HG03558 (cell line): ENCODE data around the gene PPP1CA.

Experiments used
- ATAC-seq: cut with Tn5 transposase; IDR thresholded peaks from one replicate; pipeline ENCODE4 v1.9.1; 2021; ENCODE audit warnings: moderate number of reproducible peaks; ENCODE audit not compliant: unreplicated experiment; ENCODE audit errors: extremely low read depth

PPP1CA gene

DNA sequence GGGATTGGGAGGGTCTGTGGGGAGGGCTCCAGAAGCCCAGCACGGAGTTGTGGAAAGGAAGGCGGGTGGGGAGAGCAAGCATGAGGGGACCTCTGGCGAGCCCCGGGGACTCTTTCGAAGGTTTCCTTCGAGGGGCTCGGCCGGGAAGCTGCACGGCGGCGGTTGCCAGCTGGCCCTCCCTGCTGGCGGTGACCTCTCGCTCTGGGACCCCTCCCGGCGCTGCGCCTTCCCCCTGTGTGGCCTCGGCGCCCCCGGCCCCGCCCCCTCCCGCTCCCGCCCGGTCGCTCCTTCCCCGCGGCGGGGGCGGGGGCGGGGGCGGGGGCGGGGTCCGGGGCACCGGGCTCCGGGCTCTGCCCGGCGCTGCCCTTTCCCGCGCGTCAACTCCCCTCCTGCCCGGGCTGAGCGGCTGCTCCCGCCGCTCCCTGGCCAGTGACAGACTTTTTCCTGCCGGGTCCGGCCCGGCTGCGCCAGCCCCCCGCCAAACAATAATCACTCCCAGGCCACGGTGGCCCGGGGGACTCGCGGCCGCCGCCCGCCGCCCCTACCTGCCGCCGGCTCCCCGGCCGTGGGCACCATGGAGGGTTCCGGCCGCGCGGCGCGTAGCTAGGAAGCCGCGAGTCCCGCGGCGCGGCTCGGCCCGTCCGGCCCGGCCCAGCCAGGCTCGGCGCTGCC is 29.2 kb downstream of the PPP1CA start:
- ATAC-seq: no peak

DNA sequence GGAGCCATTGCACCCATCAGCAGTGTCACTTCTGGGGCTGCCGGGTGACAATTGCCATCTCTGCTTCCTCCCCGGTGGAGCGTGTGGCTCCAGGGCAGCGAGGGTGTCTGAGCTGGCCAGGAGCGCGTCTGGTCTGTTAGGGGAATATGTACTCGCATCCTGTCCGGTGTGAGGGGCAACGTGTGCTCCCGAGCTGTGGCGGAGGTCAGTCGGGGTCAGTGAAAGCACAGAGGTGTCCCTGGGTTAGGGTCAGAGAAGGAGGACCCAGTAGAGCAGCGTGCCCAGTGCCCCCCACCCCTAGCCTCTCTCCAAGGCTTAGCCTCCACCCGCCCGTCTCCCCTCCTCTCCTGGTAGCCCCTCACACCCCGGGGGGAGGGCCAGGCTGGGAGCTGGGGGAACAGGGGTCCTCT is 29.7 kb downstream of the PPP1CA start:
- no peak for ATAC-seq

DNA sequence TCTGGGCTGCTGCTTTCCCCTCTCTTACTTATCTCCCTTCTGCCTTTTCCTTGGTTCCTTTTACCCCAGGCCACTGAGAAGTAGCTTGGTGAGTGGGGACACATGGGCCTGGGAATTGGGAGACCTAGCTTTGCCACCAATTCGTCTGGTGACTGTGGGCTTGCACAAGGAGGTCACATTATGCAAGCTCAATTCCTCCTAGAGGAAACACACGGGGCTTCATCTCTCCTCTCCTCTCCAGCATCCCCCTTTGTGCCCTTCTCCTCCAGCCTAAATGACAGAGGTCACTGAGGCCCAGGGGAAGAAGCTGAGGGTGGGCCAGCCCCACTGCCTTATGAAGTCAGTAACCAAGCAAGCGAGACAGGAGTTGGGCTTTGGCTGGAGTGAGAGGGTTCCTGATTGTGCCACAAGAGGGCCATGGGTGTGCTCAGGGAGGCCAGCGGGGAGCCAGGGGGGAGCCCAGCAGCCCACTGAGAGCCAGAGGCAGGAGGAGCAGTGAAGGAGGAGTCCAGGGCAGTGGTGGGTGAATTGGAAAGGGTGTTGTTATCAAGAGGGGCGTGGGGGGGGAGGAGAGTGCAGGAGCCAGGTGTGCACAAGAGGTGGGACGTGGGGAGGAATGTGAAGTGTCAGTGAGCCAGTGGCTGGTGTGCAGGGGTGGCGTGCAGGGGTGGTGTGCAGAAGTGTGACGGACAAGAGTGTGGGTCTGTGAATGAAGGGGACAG is 30.3 kb downstream of the PPP1CA start:
- no peak for ATAC-seq

DNA sequence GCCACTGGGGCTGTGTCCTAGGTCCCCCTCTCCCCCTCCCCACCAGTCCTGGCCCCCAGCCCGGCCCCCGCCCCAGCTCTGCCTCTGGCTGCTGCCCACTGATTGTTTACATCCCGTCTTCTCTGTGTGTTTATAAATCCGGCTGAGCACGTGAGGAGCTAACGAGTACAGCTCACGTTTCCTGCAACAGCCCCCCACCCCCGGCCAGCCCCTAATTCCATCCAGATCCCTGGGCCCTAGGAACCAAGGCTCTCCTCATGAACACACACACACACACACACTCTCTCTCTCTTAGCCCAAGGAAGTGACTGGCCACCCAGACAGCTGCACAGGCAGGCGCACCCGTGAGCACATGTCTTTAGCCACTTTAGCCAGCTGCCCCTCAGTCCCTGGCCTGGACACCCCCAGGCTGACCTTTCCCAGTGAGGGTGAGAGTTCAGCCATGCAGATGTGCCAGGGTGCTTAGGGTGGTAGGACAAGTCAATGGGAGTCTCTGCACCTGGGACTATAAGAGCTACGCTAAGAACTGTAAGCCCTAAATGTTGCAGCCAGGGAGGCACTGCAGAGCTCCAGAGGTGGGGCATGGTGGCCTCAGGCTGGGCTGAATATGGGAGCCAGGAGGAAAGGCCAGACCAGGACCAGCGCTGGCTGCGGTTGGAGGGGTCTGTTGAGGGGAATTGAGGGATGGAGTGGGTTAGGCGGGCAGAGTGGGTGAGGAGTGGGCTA is 31.1 kb downstream of the PPP1CA start:
- no peak for ATAC-seq

DNA sequence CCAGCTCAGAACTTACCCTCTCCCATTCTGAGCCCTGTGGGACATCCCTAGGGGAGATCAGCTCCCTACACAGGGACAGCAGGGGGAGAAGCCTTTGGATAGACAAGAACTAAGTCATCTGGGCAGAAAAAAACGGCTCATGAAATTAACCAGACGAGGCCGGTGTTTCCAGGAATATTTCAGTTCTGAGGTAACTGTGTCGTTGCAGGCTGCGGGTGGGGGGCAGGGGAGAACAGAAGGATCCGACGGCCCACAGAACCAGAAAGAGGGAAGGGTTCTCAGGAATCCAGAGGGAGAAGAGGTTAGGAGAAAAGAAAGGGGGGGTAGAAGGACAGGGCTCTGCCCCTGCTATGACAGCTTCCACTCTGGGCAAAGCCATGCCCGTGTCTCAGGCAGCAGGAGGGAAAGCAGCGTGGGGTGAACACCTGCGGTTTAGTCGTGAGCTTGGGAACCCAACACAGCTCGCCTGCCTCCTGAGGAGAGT is 31.8 kb downstream of the PPP1CA start:
- no peak for ATAC-seq

DNA sequence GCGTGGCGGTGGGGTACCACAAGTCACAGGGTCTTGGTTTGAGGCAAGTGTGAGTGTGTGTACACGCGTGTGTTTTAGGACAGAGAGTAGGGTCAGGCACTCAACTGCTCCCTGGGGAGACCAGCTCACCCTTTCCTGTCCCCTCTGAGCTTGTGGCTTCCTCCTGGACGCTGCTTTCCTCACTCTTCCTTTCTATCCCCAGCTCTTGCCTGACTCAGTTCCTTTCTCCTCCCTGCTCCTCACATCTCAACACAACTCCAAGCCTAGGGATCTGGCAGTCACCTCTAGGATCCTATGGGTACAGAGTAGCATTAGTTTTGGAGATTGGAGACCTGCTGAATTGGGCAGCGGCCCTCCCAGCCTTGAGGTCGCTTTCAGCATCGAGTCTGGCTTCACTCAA is 32.4 kb downstream of the PPP1CA start:
- ATAC-seq: no peak

DNA sequence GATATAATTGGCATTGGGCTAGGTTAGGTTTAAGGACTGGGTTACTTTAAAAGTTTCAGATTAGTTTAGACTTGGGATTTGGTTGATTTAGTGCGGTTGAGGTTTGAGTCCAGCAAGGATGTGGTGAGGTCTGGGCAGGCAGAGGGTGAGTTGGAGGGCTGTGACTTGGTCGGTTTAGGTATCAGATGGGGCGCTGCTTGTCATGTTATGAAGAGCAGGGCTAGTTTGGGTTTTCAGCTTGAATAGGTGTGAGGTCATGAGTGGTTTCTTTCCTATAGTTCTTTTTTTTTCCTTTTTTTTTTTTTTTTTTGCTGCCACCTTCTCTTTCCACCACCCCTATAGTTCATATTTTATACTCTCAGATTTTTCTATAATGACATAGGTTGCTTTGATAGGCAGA is 33.0 kb downstream of the PPP1CA start:
- ATAC-seq: no peak

DNA sequence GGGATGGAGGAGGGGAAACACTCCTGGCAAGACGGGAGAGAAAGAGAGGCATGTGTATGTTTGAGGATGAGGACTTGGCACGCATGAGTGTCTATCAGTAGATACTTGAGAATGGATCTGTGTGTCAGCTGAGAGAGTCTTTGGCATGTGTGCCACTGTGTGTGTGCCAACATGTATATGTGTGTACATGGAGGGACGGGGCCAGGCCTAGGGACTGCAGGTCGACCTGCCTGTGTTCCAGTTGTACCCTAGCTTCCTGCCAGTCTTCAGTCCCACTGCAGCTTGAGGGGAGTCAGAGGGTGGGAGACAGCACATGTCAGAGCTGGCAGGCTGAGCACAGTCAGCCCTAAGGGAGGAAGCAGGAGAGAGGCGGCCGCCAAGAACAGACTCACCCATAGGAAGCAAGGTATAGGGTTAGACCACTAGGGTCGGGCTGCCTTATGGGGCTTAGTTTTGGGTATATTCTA is 33.9 kb downstream of the PPP1CA start:
- no peak for ATAC-seq

DNA sequence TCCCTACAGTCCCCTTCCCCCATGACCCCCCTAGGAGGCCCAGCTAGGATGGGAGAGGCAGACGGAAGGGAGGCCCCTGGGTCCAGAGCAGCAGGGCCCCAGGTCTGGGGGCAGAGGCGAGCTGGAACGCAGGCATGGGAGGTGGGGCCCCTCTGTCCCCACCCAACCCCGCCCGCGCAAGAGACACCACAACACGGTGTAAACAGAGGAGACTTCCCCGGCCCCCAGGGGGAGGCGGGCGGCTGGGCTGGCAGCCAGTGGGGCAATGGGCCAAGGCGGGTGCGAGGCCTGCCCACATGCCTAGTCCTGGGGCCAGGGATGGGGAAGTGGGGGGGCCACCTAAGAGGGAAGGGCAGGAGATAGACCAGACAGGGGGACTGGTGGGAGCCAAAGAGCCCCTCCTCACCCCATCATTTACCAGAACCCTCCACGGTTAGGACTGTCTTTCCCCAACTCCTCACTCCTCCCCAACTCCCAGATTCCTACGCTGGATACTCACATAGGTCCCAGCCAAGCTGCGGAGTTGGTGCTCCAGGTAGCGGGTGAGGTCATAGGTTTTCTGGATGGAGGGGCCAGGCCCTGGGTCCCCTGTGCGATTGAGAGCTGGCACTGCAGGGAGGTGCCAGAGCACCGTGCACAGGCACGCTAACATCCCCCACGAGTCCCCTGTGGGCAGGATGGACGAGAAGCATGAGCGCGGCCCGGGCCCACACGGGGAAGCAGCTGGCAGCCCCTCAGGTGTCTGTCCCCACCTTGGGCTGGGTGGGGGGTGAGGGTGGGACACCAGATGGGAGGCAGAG is 34.5 kb downstream of the PPP1CA start:
- ATAC-seq: no peak

DNA sequence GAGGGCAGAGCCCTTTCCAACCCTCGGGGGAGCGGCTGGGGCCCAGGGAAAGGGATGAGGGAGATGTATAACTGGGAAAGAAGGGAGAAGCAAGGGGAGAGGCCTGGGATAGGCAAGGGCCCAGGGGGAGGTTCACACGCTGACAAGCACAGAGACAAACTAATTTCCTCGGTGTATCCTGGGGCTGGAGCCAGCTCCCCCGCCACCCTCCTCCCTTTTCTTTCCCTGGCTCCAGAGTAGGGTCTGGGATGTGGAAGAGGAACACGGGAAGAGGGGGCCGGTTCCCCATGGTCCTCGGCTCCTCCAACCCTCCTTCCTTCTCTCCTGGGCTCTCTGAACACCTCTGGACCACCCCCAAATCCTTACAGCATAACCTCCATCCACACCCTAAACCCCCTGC is 35.1 kb downstream of the PPP1CA start:
- ATAC-seq: no peak

DNA sequence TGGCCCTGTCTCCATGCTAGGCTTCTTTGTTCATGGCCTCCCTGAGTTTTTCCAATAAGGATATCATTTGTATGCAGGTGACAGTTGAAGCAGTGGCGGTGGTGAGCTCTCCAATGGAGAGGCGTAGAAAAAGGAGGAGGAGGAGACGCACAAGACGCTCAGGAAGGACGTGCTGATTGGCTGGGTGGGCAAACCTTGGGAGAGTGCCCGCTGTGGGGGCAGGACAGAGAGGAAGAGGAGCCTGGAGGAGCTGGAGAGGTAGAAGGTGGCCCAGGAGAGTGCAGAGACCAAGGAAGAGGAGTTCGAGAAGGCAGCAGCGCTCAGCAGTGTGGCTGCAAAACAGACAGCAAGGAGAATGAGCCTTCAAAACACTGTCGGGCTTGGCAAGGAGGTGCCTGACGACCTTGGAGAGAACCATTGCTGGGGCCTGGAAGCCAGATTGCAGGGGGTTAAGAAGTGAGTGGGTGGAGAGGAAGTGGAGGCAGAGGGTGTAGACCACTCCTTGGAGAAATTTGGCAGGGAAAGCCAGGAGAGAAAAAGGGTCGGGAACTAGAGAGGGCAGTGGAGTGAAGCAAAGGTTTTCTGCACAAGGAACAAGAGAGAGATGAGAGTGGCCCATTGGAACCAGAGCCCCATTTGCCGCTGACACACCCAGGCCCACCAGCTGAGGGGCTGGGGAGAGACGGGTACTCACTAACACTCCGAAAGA is 35.8 kb downstream of the PPP1CA start:
- ATAC-seq: no peak

DNA sequence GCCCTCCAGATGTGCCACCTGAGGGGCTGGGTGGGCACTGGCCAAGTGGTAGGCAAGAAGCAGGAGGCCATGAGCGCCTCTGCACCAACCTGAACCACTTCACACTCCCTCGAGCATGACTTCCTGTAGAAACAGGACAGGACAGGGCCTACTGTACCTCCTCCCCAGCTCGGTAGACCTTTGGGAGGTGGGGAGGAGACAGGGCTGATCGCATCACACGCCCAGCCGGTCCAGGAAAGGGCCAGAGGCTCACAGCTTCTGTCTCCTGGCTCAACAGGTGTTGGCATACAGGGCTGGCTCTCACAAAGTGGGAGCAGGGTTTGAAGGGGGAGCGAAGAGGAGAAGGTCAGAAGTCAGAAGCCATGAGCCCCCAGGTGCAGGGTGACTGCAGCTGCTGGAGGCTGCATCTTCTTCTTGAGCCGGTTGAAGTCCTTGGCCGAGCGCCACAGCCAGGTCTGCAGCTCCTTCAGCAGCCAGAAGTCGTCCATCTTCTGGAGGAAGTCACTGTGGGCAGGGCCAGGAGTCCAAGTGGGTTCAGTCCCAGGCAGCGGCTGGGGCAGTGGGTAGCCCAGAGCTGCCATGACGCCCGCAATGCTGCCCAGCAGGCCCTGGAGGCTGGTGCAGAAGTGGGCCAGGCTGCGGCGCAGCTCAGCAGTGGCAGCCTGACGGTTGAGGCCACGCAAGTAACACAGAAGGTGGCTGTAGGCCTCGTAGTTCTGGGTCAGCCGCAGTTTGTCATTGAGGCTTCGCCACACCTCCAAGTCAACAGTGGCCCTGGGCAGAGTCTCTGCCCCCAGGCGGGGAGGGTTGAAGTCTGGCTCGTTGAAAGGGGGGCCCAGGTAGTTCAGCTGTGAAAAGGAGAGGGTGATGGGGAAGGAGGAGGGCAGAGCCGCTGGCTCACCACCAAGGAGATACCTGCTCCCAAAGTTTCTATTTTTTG is 36.6 kb downstream of the PPP1CA start:
- no peak for ATAC-seq

DNA sequence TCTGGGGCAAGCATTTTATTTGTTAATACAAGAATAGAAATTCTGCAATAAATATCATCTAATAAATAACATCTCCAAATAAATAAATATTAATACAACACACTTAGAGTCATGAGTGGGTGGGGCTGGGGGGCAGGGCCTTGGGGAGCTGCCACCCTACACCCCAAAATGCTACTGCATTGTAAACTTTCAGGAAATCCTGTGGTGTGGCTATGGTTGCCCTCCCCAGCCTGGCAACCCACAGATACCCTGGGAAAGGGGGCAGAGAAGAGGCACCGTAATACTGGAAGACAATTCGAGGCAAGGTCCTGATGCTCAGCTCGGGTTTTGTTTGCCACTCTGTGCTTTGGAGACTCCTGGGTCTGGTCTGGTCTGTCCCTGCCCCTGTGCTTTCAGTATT is 37.5 kb downstream of the PPP1CA start:
- ATAC-seq: no peak

DNA sequence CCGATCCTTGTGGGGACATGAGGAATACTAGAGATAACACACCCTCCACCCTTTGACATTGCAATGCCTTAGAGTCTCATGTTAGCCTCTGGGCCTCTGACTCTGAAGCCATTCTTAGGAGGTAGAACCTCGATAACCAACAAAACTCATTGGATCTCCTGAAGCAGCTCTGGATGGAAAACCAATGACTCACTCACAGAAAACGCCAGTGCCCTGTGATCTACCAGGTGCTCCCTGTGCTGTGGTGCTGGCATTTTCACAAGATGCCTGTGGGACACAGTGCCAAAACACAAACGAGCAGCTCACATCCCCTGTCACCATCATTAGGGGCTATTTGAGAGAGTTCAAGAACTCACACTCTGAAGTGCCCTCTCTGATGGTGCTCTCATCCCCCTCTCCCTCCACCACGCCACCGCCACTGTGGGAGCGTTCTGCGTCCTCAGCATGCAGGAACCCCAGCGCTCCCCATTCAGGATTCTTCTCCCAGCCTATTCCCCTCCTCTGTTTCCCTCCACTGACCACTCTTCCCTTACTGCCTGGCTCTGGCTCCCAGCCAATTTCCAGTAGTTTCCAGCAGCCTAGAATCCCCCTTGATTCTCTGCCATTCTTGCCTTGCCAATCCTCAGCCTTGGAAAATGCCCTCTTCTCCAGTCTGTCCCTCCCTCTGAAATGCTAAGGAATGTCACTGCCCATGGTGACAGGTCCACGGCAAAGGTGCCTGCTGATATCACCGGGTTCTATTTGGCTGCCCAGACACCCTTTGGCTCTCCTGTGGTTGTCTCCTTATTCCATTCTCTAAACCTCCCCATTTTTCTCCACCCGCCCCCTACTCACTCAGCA is 43.6 kb downstream of the PPP1CA start:
- no peak for ATAC-seq

DNA sequence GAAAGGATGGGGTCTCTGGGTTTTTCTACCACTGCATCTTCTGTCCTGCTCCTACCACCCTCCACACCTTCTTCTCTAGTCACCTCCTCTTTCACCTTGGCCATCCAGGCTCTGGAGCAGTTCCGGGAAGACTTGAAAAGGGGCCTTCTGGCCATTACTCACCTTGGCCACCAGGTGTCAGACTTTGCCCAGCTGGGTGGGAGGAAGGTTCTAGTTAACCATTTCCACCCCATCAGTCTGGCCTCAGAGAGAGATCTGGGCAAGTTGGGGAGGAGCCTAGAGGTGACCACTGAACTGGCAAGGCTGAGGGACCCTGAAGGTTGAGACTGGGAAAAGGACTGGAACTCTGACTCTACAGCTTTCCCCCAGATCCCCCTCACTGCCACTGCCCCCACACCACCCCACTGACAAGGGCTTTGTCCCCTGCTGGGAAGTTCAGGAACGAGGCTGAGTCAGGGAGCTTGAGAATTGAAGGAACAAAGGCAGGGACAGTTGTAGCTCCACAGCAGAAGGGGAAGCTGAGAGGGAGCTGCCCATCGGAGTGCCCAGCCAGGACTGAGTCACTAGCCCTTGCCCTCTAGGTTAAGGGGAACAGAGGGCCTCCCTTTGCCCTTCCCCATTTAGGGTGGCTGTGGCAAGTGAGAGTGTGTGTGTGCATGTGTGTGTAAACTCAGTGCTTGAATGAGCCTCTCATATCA is 44.6 kb downstream of the PPP1CA start:
- no peak for ATAC-seq

DNA sequence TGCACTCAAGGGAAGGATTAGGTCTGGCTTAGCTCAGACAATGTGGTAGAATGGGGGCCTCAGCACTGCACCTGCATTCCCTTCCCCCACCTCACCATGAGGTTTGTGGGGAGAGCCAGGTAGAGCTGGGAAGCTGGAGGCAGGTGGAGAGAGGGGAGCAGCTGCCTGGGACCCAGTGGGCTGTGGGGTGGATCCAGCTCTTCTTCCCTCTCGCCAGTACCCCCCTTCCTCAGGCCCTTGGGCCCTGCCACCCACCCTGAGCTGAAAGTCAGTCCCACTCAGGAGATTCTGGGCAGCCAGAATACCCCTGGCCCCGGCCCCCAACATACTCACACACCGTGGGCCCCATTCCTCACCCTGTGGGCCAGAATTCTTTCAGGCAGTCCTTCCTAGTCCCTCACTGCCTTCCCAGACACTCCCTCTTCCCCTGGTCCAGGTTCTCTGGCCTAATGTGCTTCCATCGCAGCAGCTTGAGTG is 45.2 kb downstream of the PPP1CA start:
- ATAC-seq: no peak

DNA sequence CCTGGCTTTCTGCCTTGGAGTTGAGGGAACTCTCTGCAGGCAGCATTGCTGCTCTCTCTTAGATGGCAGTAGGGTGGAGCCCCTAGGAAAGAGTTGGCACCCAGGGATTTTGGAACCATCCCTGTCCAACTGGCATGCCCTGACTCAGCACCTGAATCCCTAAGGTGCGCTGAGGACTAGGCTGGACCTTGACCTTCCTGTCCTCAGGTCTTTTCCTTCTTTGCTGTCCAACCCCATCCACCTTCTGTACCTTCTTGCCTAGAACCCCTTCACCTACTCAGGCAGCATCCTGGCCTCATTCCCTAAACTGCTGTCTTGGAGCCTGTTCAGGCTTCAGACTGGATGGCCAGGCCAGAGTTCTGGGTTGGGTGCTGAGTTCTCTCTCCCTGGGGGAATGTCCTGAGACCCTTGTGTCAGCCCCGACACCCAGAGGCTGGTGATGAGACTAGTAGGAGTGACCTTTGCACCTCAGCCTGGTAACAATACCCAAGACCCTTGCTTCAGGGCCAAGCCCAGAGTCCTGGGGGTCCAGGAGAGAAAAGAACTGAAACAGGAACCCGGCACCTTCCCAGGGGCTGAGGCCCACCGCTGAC is 45.8 kb downstream of the PPP1CA start:
- no peak for ATAC-seq
